C4-2B (cell line): Measurements from ENCODE around the gene LY86.

Source experiments
- CTCF ChIP-seq: fragments of 450-650 bp; conservative IDR thresholded peaks from 2 replicates; pipeline ENCODE4 v1.5.1; 2017; ENCODE audit warnings: mild to moderate bottlenecking
- ZFX ChIP-seq: fragments of 450-650 bp; IDR thresholded peaks from 2 replicates; pipeline ENCODE4 v1.6.1; 2017

DNA sequence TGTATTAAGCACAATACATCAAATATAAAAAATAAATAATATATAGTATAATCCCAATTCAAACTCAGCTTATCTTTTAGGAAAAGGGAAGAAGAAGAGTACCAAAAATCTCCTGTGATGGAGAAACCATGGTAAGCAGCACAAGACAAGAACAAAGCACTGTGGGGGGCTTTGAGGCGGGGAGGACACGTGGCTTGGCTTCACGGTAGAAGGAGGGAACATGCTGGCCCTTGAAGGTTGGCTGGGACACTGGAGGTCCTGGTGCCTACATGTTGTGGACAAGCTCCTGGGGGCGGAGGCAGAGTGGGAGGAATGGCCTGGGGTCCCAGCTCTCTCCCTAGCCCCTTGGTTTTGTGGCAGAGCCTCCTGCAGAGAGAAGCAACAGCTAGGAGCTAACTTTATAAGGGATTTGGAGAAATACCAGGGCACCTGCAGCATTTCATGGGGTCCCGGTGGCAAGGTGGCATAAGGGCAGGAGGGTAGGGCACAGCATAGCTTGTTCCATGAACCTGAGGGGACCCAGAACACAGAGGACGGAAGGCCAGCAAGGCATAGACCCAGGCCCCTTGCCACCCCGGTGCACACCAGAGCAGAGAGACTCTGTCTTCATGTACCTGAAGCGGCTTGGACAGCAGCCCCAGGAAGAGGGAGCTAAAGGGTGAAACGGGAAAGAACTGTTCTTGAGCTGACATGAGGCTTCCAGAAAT, 72.0 kb downstream of the LY86 start:
- TF ChIP-seq CTCF (no peak), ZFX (no peak)
